Measurements from ENCODE around the gene ANGPTL4.

The ANGPTL4 gene

GRCh38 chr19:8413629-8413995 is 49.7 kb downstream of the ANGPTL4 start:
- DNase-seq (ENCODE audit: low spot score) = no peak

- DNase-seq (ENCODE audit: low spot score) = no peak
Observed at GRCh38 chr19:8416796-8417195, 52.8 kb downstream of the ANGPTL4 start.

GRCh38 chr19:8421484-8422461 is 57.8 kb downstream of the ANGPTL4 start:
- no peak for DNase-seq (ENCODE audit: low spot score)

- no peak for DNase-seq (ENCODE audit: low spot score)
Observed at GRCh38 chr19:8423817-8424223, 59.9 kb downstream of the ANGPTL4 start.

Measured in CD4-positive, alpha-beta T cell treated with Interleukin-6 at 100 ng/mL for 8 hours (primary cell).